ENCODE measurements around the gene RPS19BP1.

RPS19BP1 gene

GRCh38 chr22:39532215-39533073, at the start of gene RPS19BP1:
Gene RPS19BP1 (minus strand): TSS chr22:39532748. CDS start chr22:39532738, 10 bp downstream.
- DNase-seq, result peak; percentile 98

- no peak for DNase-seq
Measured at GRCh38 chr22:39581303-39581702, 48.8 kb upstream of the RPS19BP1 start.

GRCh38 chr22:39580795-39581194, 48.2 kb upstream of the RPS19BP1 start:
- DNase-seq, result no peak

GRCh38 chr22:39580006-39580441, 47.5 kb upstream of the RPS19BP1 start:
- no peak for DNase-seq

- no peak for DNase-seq
Measured at GRCh38 chr22:39577900-39578299, 45.4 kb upstream of the RPS19BP1 start.

GRCh38 chr22:39577366-39577765, 44.8 kb upstream of the RPS19BP1 start:
- no peak for DNase-seq

GRCh38 chr22:39576027-39576426, 43.5 kb upstream of the RPS19BP1 start:
- DNase-seq, result no peak

GRCh38 chr22:39575552-39575825, 42.9 kb upstream of the RPS19BP1 start:
- DNase-seq, result no peak

GRCh38 chr22:39574779-39575551, 42.4 kb upstream of the RPS19BP1 start:
- no peak for DNase-seq

GRCh38 chr22:39571538-39571937, 39.0 kb upstream of the RPS19BP1 start:
- no peak for DNase-seq

GRCh38 chr22:39570665-39571064, 38.1 kb upstream of the RPS19BP1 start, which contains the start of gene CACNA1I:
Gene CACNA1I (plus strand): TSS chr22:39570753. CDS start chr22:39570753, 0 bp downstream.
- DNase-seq, result no peak

- DNase-seq, result no peak
Measured at GRCh38 chr22:39570226-39570625, 37.7 kb upstream of the RPS19BP1 start.

- no peak for DNase-seq
Measured at GRCh38 chr22:39569066-39569465, 36.5 kb upstream of the RPS19BP1 start.

- no peak for DNase-seq
Measured at GRCh38 chr22:39568278-39568981, 35.9 kb upstream of the RPS19BP1 start.

- no peak for DNase-seq
Measured at GRCh38 chr22:39567135-39567946, 34.8 kb upstream of the RPS19BP1 start.

- DNase-seq, result no peak
Measured at GRCh38 chr22:39565414-39565944, 32.9 kb upstream of the RPS19BP1 start.

GRCh38 chr22:39563571-39564428, 31.3 kb upstream of the RPS19BP1 start:
- DNase-seq, result no peak

- no peak for DNase-seq
Measured at GRCh38 chr22:39562839-39563489, 30.4 kb upstream of the RPS19BP1 start.

GRCh38 chr22:39560127-39560526, 27.6 kb upstream of the RPS19BP1 start:
- DNase-seq, result no peak

- DNase-seq, result no peak
Measured at GRCh38 chr22:39559456-39560105, 27.0 kb upstream of the RPS19BP1 start.
